ENCODE results near the gene PATJ. TPM values are rescaled to one million over a fixed set of nuclear protein-coding genes. Genes with fewer than 3 reads are reported as not detected.
"Not testable (repeated sequence)": the region's sequence is repeated elsewhere in the genome, so short reads cannot be mapped to it uniquely, and the experiment has no call there.

PATJ gene
- total RNA-seq, 1 experiment from 2014 or later: 28.7 TPM

GRCh38 chr1:61887076-61887867 is 145.0 kb downstream of the PATJ start:
- BruUV-seq (replicated peaks): no TSS peak
- Histone ChIP-seq H3K4me3 (ENCODE audit: low read length) (no peak overlapping the region), H3K4me1 (ENCODE audit: insufficient read depth, low read length) (no peaks in the 10 kb centered on the region), H2AFZ (ENCODE audit: low read length) (no peak overlapping the region), H3K79me2 (ENCODE audit: low read length) (no peaks in the 10 kb centered on the region), H3K9me3 (ENCODE audit: low read length) (no peaks in the 10 kb centered on the region), H3K9me2 (replicated peaks; ENCODE audit: low read length) (no peaks in the 10 kb centered on the region), H4K20me1 (ENCODE audit: low read length) (no peaks in the 10 kb centered on the region), H3K36me3 (ENCODE audit: low read depth, low read length) (peaks cover 4% of the 10 kb centered on the region), H3K4me2 (ENCODE audit: low read length) (no peak overlapping the region), H3K27ac (ENCODE audit: low read length) (no peak overlapping the region), H3K27me3 (ENCODE audit: low read length) (no peaks in the 10 kb centered on the region), H3K9ac (ENCODE audit: low read length) (no peak overlapping the region), H3F3A (ENCODE audit: low read length, unreplicated experiment) (no peaks in the 10 kb centered on the region)
- POLR2A ChIA-PET (ENCODE audit: unreplicated experiment): no interaction called here
- no peak for ATAC-seq
- intact Hi-C loops (cut with micrococcal nuclease): no loop called here
- TF ChIP-seq CTCF (conservative IDR thresholded peaks at IDR 0.05; ENCODE audit: low read depth, low read length) (no peak), EZH2phosphoT487 (IDR thresholded peaks at IDR 0.05; ENCODE audit: borderline replicate concordance, low read length) (no peak), EZH2 (IDR thresholded peaks at IDR 0.05; ENCODE audit: low read length, unreplicated experiment) (no peak)
- CTCF ChIA-PET: interaction anchor here (0.9 kb wide), 1 partner anchor 34 kb away, joined by 3 read pairs; no protein-coding TSS in a partner anchor
- no peak for DNase-seq

GRCh38 chr1:61887931-61888564 is 145.8 kb downstream of the PATJ start:
- ChIA-PET CTCF (interaction anchor here (0.9 kb wide), 1 partner anchor 35 kb away, joined by 3 read pairs; no protein-coding TSS in a partner anchor), POLR2A (ENCODE audit: unreplicated experiment) (no interaction called here)
- no peaks in the 10 kb centered on the region for H4K20me1 ChIP-seq (ENCODE audit: low read length)
- no peak overlapping the region for H2AFZ ChIP-seq (ENCODE audit: low read length)
- peaks cover 6% of the 10 kb centered on the region; the same call in 1 of the 2 replicates for H3K4me1 ChIP-seq (ENCODE audit: insufficient read depth, low read length)
- ATAC-seq (no peak), DNase-seq (no peak)
- no peaks in the 10 kb centered on the region for H3F3A ChIP-seq (ENCODE audit: low read length, unreplicated experiment)
- H3K9me3 ChIP-seq (ENCODE audit: low read length): no peaks in the 10 kb centered on the region
- H3K79me2 ChIP-seq (ENCODE audit: low read length): no peaks in the 10 kb centered on the region
- H3K9ac ChIP-seq (ENCODE audit: low read length): no peak overlapping the region
- H3K36me3 ChIP-seq (ENCODE audit: low read depth, low read length): peaks cover 4% of the 10 kb centered on the region
- no peak overlapping the region for H3K4me2 ChIP-seq (ENCODE audit: low read length)
- H3K4me3 ChIP-seq (ENCODE audit: low read length): no peak overlapping the region
- H3K9me2 ChIP-seq (replicated peaks; ENCODE audit: low read length): no peaks in the 10 kb centered on the region
- H3K27ac ChIP-seq (ENCODE audit: low read length): no peak overlapping the region
- no peaks in the 10 kb centered on the region for H3K27me3 ChIP-seq (ENCODE audit: low read length)
- BruUV-seq (replicated peaks): no TSS peak
- TF ChIP-seq EZH2 (IDR thresholded peaks at IDR 0.05; ENCODE audit: low read length, unreplicated experiment): no peak
- no peak for TF ChIP-seq CTCF (conservative IDR thresholded peaks at IDR 0.05; ENCODE audit: low read depth, low read length)
- TF ChIP-seq EZH2phosphoT487 (IDR thresholded peaks at IDR 0.05; ENCODE audit: borderline replicate concordance, low read length): no peak
- intact Hi-C loops (cut with micrococcal nuclease): no loop called here

- intact Hi-C loops (cut with micrococcal nuclease): no loop called here
- no peaks in the 10 kb centered on the region for H4K20me1 ChIP-seq (ENCODE audit: low read length)
- BruUV-seq (replicated peaks): no TSS peak
- H3K79me2 ChIP-seq (ENCODE audit: low read length): no peaks in the 10 kb centered on the region
- H3K4me1 ChIP-seq (ENCODE audit: insufficient read depth, low read length): peaks cover 8% of the 10 kb centered on the region; the same call in 1 of the 2 replicates
- no peak overlapping the region for H3K4me2 ChIP-seq (ENCODE audit: low read length)
- ChIA-PET POLR2A (ENCODE audit: unreplicated experiment) (no interaction called here), CTCF (no interaction called here)
- ATAC-seq (no peak), DNase-seq (no peak)
- H3K27me3 ChIP-seq (ENCODE audit: low read length): no peaks in the 10 kb centered on the region
- H3F3A ChIP-seq (ENCODE audit: low read length, unreplicated experiment): no peaks in the 10 kb centered on the region
- peaks cover 4% of the 10 kb centered on the region for H3K36me3 ChIP-seq (ENCODE audit: low read depth, low read length)
- H3K9me2 ChIP-seq (replicated peaks; ENCODE audit: low read length): no peaks in the 10 kb centered on the region
- H3K27ac ChIP-seq (ENCODE audit: low read length): no peak overlapping the region
- no peak for TF ChIP-seq EZH2phosphoT487 (IDR thresholded peaks at IDR 0.05; ENCODE audit: borderline replicate concordance, low read length)
- no peak for TF ChIP-seq CTCF (conservative IDR thresholded peaks at IDR 0.05; ENCODE audit: low read depth, low read length)
- no peak for TF ChIP-seq EZH2 (IDR thresholded peaks at IDR 0.05; ENCODE audit: low read length, unreplicated experiment)
- H2AFZ ChIP-seq (ENCODE audit: low read length): no peak overlapping the region
- no peak overlapping the region for H3K4me3 ChIP-seq (ENCODE audit: low read length)
- no peak overlapping the region for H3K9ac ChIP-seq (ENCODE audit: low read length)
- no peaks in the 10 kb centered on the region for H3K9me3 ChIP-seq (ENCODE audit: low read length)
These were observed 146.5 kb downstream of the PATJ start for GRCh38 chr1:61888808-61889207.

- H3K4me3 ChIP-seq (ENCODE audit: low read length); H4K20me1 ChIP-seq (ENCODE audit: low read length); H3K27ac ChIP-seq (ENCODE audit: low read length); H3K4me1 ChIP-seq (ENCODE audit: insufficient read depth, low read length); H3K4me2 ChIP-seq (ENCODE audit: low read length); H3K27me3 ChIP-seq (ENCODE audit: low read length); POLR2A ChIA-PET (ENCODE audit: unreplicated experiment); DNase-seq; H3K9me2 ChIP-seq (replicated peaks; ENCODE audit: low read length); ATAC-seq; intact Hi-C loops (cut with micrococcal nuclease); H3K9me3 ChIP-seq (ENCODE audit: low read length); H2AFZ ChIP-seq (ENCODE audit: low read length); BruUV-seq (replicated peaks); H3K9ac ChIP-seq (ENCODE audit: low read length); CTCF ChIA-PET; H3K79me2 ChIP-seq (ENCODE audit: low read length); H3K36me3 ChIP-seq (ENCODE audit: low read depth, low read length); H3F3A ChIP-seq (ENCODE audit: low read length, unreplicated experiment): not testable (repeated sequence)
These were observed 148.2 kb downstream of the PATJ start for GRCh38 chr1:61890435-61890834.
